ENCODE data around the gene SLC35E2B. TPM values are rescaled to one million over a fixed set of nuclear protein-coding genes. Genes with fewer than 3 reads are reported as not detected.
"Not testable (repeated sequence)": the region's sequence is repeated elsewhere in the genome, so short reads cannot be mapped to it uniquely, and the experiment has no call there.

SLC35E2B gene
- total RNA-seq (ENCODE audit: insufficient read depth, low replicate concordance), result 34.7 TPM

DNA sequence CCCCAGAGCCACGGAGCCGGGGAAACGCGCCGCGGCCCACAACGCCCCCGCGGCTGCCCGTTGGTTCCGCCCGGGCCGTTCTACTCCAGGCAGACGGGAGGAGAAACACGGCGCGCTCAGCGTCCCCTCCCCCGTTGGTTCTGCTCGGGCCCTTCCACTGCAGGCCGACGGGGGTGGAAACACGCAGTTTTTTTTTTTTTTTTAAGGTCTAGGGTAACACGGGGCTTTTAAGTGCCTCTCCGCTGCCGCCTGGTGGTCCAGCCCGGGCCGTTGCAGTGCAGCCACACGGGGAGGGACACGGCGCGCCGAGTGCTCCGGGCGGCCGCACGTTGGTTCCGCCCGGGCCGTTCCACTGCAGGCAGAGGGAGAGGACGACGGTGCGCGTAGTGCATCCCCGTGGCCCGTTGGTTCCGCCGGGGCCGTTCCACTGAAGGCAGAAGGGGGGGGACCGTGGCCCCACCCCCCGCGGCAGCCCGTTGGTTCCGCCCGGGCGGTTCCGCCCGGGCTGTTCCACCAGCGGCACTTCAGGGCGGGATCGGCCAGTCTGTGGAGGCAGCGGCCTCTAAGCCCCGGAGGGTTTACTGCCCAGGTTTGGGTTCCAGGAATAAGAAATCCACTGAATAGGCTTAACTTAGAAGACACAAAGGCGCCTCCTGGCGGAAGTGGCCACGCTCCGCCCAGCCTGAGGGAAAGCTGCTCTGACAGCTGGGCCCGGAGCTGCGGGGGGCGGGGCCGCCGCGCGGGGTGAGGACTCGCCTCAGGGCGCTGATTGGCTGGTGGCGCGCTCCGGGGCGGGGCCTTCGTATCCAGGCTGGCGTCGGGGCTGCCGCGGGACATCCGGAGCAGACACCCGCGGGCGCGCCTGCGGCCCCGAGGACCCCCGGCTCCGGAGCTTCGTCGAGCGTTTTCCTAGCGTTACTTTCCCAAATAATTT, at the start of gene SLC35E2B:
TSS of gene SLC35E2B (minus strand) at position 82 of the 934 bp plus-strand sequence. CDS start 16,096 bp downstream, outside the sequence.
- DNase-seq (ENCODE audit: low spot score), result peak; percentile 79

DNA sequence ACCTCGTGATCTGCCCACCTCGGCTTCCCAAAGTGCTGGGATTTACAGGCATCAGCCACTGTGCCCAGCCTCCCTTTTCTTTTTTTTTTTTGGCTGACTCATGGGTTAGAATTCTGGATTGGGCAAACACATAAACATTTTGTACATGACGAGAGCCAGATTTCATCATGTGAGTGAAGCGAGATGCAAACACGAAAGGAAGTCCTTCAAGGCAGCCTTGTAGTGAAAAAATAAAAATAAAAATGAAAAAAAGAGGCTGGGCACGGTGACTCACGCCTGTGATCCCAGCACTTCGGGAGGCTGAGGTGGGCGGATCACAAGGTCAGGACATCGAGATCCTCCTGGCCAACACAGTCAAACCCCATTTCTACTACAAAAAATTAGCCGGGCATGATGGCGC, 48.4 kb upstream of the SLC35E2B start:
- DNase-seq (ENCODE audit: low spot score), result peak; percentile 58

DNA sequence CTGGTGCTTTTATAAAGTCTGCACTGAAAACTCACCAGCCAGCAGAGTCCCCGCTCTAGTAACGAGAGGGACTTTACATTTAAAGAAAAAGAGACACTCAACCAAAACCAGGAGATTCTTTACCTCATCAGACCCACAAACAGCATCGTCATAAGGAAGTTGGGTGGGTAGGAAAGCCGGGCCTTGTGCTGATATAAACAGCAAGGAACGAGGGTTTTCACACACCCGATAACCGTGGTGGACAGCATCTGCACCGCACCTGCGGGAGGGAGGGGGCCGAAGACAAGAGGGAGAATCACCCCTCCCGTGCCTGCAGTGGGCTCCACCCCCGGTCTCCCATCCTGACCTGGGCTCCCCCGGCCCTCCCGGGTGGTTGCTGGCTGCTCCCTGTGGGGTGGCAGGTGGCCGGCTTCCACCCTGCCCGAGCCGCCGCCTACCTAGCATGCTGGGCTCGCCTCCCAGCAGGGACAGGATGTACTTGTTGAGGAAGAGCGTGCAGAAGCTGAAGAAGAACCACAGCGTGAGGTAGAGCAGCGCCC, 46.3 kb upstream of the SLC35E2B start:
- not testable (repeated sequence) for DNase-seq (ENCODE audit: low spot score)

DNA sequence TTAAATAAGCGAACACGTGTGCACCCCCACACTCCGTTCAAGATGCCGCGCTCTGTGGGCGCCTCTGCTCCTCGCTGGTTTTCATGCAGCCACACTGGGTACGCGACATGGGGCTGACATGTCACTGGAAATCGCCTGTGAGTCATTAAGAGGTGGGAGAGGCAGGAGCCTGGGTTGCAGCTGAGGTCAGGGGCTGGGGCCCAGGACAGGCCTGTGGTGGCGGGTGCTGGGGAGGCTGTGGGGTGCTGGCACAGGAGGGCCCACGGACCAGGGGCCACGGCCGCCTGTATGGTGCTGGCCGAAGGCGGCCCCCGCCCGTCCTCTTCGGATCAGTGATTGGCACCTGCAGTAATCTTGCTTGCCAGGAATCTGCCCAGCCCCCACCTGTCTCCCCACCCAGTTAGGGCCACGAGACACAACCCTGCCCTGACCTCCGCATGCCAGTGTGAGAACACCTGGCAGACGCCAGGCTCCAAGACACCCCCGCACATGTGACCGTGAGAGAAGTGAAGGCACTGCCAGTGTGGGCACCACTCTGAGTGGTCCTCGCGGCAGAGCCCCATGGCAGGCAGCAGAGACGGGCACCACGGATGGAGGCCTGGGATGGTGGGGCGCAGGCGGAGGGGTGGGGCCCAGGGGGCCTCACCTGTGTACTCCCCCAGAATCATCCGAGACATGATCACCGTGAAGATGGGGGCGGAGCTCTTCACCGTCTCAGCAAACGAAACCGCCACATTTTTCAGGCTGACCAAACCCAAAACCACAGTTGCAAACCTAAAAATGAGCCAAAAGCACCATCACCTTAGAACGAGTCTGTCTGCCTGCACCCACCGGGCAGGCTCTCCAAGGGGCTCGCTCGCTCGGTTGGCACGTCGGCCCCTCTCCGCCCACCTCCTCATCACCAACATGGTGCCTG, 45.3 kb upstream of the SLC35E2B start:
- DNase-seq (ENCODE audit: low spot score), result not testable (repeated sequence)

DNA sequence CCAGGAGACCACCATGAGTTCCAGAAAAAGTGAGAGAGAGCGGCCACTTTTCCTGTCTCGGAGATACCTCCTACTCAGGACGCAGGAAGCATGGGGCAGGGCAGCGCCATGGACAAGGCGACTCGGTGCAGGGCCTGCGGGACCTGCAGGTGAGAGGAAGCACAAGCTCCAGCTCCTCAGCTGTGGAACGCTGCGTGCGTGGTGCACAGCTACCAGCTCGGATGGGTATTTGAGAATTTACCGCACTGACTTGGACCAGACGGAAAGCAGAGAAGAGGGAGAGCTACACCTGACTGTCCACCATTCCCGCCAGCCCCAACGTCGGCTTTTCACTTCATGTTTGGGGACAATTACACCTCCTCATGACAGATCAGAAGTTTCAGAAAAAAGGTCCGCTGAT, 39.8 kb upstream of the SLC35E2B start:
- no peak for DNase-seq (ENCODE audit: low spot score)

DNA sequence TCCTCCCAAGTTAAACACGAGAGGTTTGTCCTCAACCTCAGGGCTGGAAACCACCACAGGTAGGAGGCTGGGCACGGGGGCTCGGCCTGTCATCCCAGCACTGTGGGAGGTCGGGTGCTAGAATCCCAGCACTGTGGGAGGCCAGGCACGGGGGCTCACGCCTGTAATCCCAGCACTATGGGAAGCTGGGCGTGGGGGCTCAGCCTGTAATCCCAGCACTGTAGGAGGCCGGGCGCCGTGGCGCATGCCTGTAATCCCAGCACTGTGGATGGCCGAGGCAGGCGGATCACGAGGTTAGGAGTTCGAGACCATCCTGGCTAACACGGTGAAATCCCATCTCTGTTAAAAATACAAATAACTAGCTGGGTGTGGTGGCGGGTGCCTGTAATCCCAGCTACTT, 38.3 kb upstream of the SLC35E2B start:
- DNase-seq (ENCODE audit: low spot score), result no peak

DNA sequence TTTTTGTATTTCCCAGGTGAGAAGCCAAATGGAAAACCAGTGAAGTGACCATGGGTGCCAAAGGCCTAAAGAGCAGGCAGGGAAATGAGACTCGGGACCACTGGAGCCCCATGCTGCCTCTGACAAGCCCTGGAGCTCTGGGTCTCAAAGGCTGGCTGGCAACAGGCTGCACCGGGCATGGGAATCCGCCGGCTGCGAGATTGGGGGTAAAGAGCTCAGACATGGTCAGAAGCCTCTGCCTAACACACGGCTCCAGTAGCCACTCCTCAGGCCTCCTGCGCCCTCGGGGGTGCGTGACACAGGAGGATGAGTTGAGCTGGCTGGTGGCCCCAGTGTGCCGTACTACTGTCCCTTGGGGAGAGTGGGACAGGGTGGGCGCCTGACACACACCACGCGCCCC, 37.6 kb upstream of the SLC35E2B start:
- not testable (repeated sequence) for DNase-seq (ENCODE audit: low spot score)

DNA sequence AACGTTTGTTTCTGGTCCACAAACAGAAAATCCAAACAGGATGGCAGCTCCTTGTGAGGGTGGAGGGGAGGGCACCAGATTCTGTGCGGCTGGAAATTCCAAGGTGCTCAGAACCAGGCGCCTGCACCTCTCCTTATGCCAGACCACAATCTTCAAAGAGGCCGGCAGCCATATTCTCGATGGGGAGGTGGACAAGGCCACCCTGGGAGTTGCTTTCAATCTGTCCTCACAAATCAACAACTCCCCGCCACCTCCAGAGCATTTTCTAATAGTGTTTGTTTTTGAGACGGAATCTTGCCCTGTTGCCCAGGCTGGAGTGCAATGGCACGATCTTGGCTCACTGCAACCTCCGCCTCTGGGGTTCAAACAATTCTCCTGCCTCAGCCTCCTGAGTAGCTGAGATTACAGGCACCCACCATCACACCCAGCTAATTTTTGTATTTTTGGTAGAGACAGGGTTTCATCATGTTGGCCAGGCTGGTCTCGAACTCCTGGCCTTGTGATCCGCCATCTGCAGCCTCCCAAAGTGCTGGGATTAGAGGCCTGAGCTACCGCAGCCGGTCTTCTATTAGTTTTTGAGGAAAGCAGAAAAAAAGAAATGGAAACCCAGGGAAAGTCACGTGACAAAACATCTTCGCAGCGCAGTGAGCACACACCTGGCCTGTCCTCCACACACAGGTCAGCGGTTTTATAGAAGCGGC, 36.7 kb upstream of the SLC35E2B start:
- DNase-seq (ENCODE audit: low spot score), result not testable (repeated sequence)

DNA sequence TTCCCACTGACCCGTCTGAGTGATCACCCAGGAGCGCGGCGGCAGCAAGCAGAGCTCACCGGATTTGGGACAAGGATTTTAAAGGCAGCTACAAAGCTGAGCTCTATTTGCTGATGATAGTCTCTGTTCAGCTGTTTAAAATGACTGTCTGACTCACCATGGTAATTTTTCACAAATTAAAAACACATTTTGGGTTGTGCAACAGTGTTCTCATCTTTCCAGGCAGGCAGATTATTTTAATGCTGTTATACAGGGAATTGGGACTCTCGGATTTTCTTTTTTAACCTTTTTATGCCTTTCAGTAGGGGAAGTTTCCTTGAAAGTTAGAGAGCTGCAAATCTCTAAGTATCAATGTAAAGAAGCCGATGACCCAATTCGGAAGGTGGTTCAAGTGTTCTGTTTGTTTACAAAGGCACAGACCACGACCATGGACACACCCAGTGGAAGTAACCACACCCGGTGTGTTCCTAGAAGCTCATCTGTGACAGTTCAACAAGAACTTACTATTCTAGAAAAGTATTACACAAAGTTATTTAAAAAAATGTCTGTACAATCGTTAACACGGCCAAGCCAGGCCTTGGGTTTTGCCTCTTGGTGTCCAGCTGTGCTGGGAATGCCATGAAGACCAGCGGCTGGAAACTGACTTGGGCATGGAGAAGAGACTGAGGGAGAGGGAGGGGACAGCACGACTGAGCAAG, 35.9 kb upstream of the SLC35E2B start:
- DNase-seq (ENCODE audit: low spot score), result peak; percentile 72

DNA sequence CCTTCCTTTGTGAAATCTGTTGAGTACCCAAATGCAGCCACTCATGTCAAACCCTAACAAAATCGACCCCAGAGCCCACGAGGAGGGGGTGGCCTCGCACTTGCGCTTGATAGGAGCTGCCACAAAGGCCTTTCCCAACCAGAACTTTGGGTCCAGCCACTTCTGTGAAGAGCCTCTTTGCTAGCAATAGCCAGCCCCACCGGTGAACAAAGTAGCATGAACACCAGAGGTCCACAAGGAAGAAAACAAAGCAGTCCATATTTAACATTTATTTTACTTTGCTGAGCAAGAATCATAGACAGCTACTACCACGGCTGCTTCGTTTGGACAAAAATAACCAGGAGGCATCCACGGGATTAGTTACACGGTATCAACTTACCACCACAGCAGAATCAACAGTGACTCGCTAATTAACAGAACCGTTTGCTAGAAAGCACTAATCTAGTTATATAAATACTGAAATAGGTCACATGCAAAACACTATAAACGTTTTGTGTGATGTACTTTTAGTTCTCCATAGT, 34.6 kb upstream of the SLC35E2B start:
- DNase-seq (ENCODE audit: low spot score), result not testable (repeated sequence)

DNA sequence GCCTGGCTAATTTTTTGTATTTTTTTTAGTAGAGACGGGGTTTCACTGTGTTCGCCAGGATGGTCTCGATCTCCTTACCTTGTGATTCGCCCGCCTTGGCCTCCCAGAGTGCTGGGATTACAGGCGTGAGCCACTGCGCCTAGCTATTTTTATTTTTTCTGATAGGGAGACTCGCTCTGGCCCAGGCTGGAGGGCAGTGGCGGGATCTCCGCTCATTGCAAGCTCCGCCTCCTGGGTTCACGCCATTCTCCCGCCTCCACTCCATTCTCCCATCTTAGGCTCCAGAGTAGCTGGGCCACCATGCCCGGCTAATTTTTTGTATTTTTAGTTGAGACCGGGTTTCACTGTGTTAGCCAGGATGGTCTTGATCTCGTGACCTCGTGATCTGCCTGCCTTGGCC, 33.5 kb upstream of the SLC35E2B start:
- not testable (repeated sequence) for DNase-seq (ENCODE audit: low spot score)

DNA sequence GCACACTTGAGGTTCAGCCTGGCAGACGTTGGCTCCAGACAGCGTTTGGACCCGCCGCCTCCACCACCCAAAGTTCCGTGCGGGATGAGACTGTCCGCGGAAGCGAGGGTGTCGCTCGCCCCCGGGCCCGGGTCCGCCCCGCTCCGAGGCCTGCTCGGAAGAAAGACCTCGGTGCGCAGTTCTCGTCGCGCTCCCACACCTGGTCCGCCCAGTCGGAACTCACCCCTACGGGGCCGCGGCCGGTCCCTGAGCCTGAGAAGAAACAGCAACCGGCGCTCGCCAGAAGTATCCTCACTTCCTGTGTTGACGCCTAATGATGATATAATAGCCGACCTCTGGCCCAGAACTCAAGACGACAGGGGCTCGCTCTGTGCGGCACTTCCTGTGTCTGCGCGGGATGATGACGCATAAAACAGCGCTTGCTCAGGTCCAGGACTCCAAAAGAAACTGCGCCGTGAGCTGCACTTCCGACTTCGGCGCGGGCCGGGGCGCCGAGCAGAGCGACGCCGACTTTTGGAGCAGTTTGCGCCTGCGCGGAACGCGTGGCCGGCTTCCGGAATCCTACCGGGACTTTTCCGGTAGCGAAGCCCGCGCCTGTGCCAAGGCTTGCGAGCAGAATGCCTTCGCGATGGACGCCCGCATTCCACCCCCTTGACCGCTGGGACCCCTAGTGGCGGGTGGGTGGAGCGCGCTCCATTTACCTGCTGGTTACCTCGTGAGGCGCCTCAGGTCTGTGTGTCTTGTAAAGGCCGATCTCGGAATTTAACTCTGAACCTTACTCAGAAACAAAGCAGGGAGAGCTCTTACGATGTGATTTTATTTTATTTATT, 31.7 kb upstream of the SLC35E2B start, which contains the start of gene CDK11A:
TSS of gene CDK11A (minus strand) at position 323 of the 830 bp plus-strand sequence. CDS start 1,539 bp downstream, outside the sequence.
- DNase-seq (ENCODE audit: low spot score), result peak; percentile 100

DNA sequence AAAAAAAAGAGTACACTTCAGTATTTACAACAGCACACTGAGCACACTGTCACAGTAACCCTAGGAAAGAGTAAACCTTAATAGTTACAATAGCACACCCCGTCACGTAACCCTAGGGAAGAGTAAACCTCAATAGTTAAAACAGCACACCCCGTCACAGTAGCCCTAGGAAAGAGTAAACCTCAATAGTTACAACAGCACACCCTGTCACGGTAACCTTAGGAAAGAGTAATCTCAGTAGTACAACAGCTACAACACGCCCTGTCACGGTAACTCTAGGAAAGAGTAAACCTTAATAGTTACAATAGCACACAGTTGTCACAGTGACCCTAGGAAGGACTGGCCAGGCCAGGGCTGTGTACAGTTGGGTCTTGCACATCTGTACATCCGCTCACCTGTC, 28.6 kb upstream of the SLC35E2B start:
- no peak for DNase-seq (ENCODE audit: low spot score)

DNA sequence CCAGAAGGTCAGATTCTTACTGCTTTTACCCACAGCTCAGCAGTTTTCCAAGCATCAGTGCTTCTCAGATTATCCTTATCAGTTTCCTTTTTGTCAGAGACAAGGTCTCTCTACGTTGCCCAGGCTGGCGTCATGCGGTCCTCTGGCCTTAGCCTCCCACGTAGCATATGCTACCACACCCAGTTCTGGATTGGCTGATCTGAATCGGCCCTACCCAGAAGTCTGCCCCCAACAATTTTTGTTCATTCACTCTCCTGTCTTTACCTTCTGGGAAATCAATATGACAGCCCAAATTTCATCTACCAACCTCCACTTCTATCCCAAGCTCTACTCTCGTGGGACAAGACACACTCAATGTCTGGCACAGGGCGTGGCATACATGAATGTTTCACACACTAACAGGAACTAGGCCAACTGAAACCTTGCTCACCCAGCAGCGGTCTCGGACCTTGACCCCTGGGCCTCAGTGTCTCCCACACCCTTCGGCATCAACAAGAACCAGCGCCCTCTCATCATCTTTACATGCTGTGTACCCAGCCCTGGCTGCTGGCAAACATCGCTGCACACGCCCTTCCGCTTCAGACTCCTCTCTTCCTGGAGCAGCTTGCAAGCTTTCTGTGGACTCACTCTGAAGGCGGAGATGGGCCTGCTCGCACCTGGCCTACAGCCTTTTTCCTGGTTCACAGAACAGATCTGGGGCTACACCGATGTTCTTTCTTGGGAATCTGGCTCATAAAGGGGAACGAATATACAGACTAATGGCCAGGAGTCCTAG, 22.7 kb upstream of the SLC35E2B start:
- not testable (repeated sequence) for DNase-seq (ENCODE audit: low spot score)

DNA sequence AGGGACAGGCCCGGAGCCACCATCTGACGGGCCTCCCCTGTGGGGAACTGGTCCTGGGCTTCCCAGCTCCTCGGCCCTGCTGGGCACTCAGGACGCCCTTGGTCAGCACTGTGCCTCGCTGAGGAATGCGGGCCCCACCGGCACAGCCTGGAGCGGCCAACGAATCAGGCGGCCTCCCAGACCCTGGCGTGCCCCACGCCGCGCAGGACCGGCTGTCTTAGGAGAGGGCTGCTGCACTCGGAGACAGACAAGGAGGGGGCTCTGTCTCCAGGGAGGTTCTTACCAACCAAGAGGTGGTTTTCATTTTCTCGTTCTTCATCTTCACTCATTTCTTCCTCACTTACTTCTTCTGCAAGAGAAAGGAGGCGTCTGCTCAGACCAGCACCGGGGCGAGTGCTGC, 15.3 kb upstream of the SLC35E2B start:
- DNase-seq (ENCODE audit: low spot score), result not testable (repeated sequence)

DNA sequence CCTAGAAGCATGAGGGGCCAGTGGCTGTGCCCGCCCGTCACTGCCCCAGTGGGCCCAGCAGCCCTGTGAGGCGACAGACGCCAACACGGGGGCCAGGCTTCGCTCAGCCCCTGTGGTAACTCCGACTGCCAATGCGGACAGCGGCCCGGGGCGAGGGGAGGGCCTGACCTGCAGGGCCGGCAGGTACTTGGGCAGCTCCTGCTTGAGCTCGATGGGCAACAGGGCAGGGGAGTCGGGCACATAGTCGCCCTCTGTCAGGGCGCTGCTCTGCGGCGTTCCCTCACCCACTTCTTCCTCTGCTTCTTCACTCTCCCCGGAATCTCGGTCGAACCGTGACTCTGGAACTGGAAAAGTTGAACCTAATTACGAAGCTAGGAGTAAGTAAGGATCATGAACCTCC, 14.6 kb upstream of the SLC35E2B start:
- not testable (repeated sequence) for DNase-seq (ENCODE audit: low spot score)

DNA sequence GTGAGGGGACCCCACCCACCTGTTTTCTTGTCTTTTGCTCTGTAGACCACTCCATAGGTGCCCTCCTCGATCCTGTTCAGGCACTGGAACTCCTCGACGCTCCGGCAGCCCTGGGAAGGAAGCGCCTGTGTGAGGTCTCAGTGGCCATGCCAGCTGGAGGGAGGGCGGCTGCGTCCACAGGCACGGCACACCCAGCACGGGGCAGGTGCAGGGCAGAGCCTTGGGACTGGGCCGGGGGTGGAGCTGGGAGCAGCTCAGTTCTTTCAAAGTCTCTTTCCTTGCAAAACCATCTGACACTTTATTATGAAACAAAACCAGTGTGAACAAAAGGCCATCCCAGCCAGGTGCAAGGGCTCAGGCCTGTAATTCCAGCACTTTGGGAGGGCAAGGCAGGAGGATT, 13.0 kb upstream of the SLC35E2B start:
- DNase-seq (ENCODE audit: low spot score), result not testable (repeated sequence)

DNA sequence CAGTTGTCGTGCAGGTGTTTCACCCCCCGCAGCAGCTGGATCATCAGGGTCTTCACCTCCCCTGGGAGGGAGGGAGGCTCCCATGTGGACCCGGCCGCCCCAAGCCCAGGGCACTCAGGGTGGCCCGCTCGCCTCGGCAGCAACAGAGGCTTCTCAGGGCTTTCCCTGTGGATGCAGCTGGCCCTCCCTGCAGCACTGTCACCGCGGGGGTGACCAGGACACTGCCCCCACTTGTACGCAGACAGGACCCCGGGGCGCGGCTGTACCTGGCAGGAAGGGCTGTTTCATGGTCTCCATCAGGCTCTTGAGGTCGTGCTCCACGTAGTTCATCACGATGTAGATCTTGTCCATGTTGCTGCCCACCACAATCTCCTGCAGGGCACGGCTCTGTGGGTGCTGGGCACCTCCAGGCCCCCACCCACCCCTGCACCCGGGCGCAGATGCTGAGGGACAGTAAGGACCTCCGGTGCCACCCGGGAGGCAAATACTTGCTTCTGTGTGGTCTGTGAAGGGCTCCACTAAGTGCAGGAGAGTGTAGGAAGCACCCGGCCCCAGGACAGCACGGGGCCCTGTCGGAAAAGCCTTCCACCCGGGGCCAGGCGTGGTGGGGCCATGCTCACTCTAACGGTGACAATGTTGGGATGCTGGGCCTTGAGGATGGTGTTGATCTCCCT, 11.8 kb upstream of the SLC35E2B start:
- DNase-seq (ENCODE audit: low spot score), result not testable (repeated sequence)
